Right atrium auricular region (tissue), 2 donors: ENCODE data around the gene OTUB1. TPM values are rescaled to one million over a fixed set of nuclear protein-coding genes. Genes with fewer than 3 reads are reported as not detected.

Experiments used
- DNase-seq: peaks from one replicate; pipeline ENCODE4 v3.0.0-alpha.2; 2019; ENCODE audit warnings: low spot score
- H3K27ac ChIP-seq, 2 donors: fragments of 200-600 bp; sonication (generic); 1 replicate in 1 of 2; 2 replicates in 1 of 2; pipeline ENCODE4 v1.5.1; 2016 to 2019
- H3K27me3 ChIP-seq, 2 donors: fragments of 200-600 bp; sonication (generic); one replicate each; pipeline versions ENCODE4 v1.5.1 to v1.6.0; 2017 to 2019
- H3K36me3 ChIP-seq: fragments of 200-600 bp; sonication (generic); one replicate; pipeline ENCODE4 v1.5.1; 2016
- H3K4me1 ChIP-seq, 2 donors: fragments of 200-600 bp; sonication (generic); one replicate each; pipeline versions ENCODE4 v1.5.1 to v1.6.0; 2017 to 2019
- H3K4me3 ChIP-seq, 2 donors: fragments of 200-600 bp; sonication (generic); 1 replicate in 1 of 2; 2 replicates in 1 of 2; pipeline ENCODE4 v1.5.1; 2017 to 2019; ENCODE audit warnings: mild to moderate bottlenecking in 1 of 2, moderate library complexity in 1 of 2
- H3K9me3 ChIP-seq, 2 donors: fragments of 200-600 bp; sonication (generic); one replicate each; pipeline ENCODE4 v1.5.1; 2019
- total RNA-seq, 2 donors: library from RNA; depleted of rRNA; stranded (reverse); fragments of >200 nt; gene quantifications; one replicate each; pipeline ENCODE4 v1.1.0, GENCODE V29; 2016
- TF ChIP-seq, protein P1 (sequence below), 2 donors: fragments of 200-600 bp; sonication (generic); IDR thresholded peaks; one replicate each; pipeline ENCODE4 v1.5.1; 2019; ENCODE audit warnings: antibody characterized with exemption in 2 of 2

OTUB1 gene
- total RNA-seq, 2 donors from 2014 or later = 55.9 to 57.1 TPM

DNA sequence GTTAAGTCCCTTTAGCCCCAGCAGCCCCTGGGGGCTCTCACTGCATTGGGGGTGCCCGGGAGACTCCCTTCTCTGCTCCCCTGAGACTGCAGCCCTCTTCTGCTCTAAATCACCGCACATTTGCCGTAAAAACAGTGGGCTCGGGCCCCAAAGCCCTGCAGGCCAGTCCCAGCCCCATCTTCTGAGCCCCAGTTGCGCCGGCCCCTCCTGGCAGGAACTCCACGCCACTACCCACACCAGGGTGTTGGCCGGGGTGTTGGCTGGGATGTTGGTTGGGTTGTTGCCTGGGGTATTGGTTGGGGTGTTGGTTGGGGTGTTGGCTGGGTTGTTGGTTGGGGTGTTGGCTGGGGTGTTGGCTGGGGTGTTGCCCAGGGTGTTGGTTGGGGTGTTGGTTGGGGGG lies 23.5 kb downstream of the OTUB1 start:
- Histone ChIP-seq H3K27me3 (no peaks in the 10 kb centered on the region), H3K4me3 (no peak overlapping the region), H3K27ac (no peak overlapping the region)

DNA sequence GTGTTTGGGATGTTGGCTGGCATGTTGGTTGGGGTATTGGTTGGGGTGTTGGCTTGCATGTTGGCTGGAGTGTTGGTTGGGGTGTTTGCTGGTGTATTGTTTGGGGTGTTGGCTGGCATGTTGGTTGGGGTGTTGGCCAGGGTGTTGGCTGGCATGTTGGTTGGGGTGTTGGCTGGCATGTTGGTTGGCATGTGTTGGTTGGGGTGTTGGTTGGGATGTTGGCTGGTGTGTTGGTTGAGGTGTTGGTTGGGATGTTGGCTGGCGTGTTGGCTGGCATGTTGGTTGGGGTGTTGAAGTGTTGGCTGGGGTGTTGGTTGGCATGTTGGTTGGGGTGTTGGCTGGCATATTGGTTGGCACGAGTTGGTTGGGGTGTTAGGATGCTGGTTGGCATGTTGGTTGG lies 24.5 kb downstream of the OTUB1 start:
- peaks cover 0 to 20% of the 10 kb centered on the region in 2 donors for H3K4me1 ChIP-seq
- no peak overlapping the region for H3K27ac ChIP-seq
- H3K9me3 ChIP-seq = no peaks in the 10 kb centered on the region
- TF ChIP-seq, protein P1, sequence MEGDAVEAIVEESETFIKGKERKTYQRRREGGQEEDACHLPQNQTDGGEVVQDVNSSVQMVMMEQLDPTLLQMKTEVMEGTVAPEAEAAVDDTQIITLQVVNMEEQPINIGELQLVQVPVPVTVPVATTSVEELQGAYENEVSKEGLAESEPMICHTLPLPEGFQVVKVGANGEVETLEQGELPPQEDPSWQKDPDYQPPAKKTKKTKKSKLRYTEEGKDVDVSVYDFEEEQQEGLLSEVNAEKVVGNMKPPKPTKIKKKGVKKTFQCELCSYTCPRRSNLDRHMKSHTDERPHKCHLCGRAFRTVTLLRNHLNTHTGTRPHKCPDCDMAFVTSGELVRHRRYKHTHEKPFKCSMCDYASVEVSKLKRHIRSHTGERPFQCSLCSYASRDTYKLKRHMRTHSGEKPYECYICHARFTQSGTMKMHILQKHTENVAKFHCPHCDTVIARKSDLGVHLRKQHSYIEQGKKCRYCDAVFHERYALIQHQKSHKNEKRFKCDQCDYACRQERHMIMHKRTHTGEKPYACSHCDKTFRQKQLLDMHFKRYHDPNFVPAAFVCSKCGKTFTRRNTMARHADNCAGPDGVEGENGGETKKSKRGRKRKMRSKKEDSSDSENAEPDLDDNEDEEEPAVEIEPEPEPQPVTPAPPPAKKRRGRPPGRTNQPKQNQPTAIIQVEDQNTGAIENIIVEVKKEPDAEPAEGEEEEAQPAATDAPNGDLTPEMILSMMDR (IDR thresholded peaks at IDR 0.05) = no peak
- H3K27me3 ChIP-seq = no peaks in the 10 kb centered on the region
- H3K36me3 ChIP-seq = no peaks in the 10 kb centered on the region
- no peak overlapping the region for H3K4me3 ChIP-seq
- no peak for DNase-seq

More for the DNA sequence above, 23.5 kb downstream of the OTUB1 start:
- peaks cover 0 to 20% of the 10 kb centered on the region in 2 donors for H3K4me1 ChIP-seq
- no peaks in the 10 kb centered on the region for H3K36me3 ChIP-seq
- TF ChIP-seq, protein P1 (IDR thresholded peaks at IDR 0.05) = no peak
- no peaks in the 10 kb centered on the region for H3K9me3 ChIP-seq
- DNase-seq = no peak

DNA sequence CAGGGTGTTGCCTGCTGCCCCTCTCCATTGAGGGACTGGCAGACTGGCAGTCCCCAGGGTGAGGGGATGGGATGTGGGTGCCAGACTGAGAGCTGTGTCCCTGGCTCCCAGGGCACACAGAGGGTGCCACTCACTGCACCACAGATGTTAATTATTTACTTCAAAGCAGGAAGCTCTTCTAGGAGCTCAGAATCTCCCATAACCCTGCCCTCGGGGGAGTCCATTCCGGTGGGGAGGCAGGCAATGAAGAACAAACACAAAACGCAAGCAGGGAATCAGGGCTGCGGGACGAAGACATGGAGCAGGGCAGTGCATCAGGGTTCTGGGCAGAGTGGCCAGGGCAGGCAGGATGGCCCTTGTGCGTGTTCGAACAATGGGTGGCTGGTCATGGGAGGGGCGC lies 25.1 kb downstream of the OTUB1 start:
- H3K9me3 ChIP-seq = no peaks in the 10 kb centered on the region
- no peak overlapping the region for H3K27ac ChIP-seq

DNA sequence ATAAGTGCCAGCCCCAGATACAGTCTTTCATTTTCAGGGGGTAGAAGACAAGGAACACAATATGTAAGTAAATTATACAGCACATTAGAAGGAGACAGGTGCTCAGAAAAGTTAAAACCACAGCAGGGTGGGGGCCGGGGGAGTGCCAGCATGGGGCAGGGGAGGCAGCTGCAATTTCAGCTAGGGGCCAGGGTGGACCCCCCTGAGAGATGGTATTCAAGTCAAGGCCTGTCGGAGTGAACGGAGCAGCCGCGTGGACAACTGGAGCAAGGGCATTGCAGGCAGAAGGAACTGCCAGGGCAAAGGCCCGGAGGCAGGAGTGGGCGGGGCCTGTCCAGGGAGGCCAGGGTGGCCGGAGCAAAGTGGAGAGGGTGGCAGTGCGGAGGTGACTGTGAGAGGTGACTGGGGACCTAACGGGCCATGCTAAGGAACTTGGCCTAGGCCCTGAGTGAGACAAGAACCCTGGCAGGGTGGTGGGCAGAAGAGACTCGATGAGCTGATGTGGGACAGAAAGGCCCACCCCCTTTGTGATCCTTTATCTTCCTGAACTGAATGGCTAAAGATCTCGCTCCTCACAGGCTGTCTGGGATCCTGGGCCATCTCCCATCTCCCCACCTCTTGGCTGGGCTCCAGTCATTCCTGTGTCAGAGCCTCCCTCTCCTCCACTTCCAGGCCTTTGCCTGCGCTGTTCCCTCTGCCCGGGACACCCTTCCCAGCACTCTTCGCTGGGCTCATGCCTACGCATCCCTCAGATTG lies 27.1 kb downstream of the OTUB1 start:
- no peak for DNase-seq
- Histone ChIP-seq H3K27ac (no peak overlapping the region), H3K4me1 (peaks cover 0 to 7% of the 10 kb centered on the region in 2 donors), H3K9me3 (no peaks in the 10 kb centered on the region), H3K36me3 (no peaks in the 10 kb centered on the region), H3K27me3 (no peaks in the 10 kb centered on the region), H3K4me3 (no peak overlapping the region)
- TF ChIP-seq, protein P1 (IDR thresholded peaks at IDR 0.05) = no peak

More for the DNA sequence above, 25.1 kb downstream of the OTUB1 start:
- TF ChIP-seq, protein P1 (IDR thresholded peaks at IDR 0.05) = no peak
- Histone ChIP-seq H3K27me3 (no peaks in the 10 kb centered on the region), H3K4me1 (peaks cover 0 to 20% of the 10 kb centered on the region in 2 donors), H3K36me3 (no peaks in the 10 kb centered on the region), H3K4me3 (no peak overlapping the region)
- no peak for DNase-seq

DNA sequence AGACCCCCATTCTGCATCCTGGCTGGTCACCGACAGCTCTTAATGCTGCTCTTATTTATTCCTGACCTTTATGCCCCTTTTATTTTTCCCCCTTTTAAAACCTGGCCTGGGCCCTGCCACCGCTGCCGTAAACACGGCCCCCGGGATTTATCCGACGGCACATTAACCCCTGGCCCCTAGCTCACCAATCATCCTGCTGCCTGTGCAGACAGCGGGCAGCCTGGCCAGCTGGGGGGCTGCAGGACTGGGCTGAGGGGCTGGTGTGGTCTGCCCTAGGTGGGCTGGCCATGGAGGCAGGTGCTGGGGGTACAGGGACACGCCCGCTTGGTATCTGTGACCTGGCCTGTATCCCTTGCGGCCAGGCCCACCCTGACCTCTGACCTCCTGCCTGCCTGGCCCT lies 28.1 kb downstream of the OTUB1 start:
- Histone ChIP-seq H3K27ac (no peak overlapping the region), H3K36me3 (no peaks in the 10 kb centered on the region), H3K9me3 (no peaks in the 10 kb centered on the region), H3K4me1 (peaks cover 0 to 16% of the 10 kb centered on the region in 2 donors), H3K27me3 (no peaks in the 10 kb centered on the region), H3K4me3 (no peak overlapping the region)
- TF ChIP-seq, protein P1 (IDR thresholded peaks at IDR 0.05) = no peak
- DNase-seq = no peak

DNA sequence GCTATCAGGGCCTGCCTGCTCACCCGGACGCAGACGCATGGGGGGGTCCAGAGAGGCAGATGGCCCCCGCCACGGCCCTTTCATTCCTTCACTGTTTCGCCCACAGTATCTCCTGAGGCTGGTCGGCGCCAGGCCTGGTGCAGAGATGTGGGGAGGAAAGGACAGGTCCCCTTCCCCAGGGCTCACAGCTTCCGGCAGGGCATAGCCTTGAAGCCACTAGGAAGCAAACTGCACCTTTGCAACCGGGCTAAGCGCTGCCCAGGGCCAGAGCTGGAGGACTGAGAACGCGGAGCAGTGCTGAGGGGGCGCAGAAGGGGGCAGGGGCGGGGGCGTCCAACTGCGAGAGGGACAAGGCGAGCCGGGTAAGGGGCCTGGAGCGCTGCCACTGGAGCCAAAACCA lies 29.3 kb downstream of the OTUB1 start:
- Histone ChIP-seq H3K27ac (no peak overlapping the region), H3K9me3 (no peaks in the 10 kb centered on the region), H3K27me3 (no peaks in the 10 kb centered on the region), H3K4me3 (no peak overlapping the region), H3K4me1 (peaks cover 0 to 20% of the 10 kb centered on the region in 2 donors), H3K36me3 (no peaks in the 10 kb centered on the region)
- DNase-seq = no peak
- TF ChIP-seq, protein P1 (IDR thresholded peaks at IDR 0.05) = no peak
